ENCODE measurements around the gene RPL36. TPM values are rescaled to one million over a fixed set of nuclear protein-coding genes. Genes with fewer than 3 reads are reported as not detected.

Gene RPL36
- total and polyA plus RNA-seq, 9 of the 15 experiments (the other 6 are each of a cell fraction or from before 2014, with no cell fraction given): 350 to 3,412 (median 1,507) TPM

DNA sequence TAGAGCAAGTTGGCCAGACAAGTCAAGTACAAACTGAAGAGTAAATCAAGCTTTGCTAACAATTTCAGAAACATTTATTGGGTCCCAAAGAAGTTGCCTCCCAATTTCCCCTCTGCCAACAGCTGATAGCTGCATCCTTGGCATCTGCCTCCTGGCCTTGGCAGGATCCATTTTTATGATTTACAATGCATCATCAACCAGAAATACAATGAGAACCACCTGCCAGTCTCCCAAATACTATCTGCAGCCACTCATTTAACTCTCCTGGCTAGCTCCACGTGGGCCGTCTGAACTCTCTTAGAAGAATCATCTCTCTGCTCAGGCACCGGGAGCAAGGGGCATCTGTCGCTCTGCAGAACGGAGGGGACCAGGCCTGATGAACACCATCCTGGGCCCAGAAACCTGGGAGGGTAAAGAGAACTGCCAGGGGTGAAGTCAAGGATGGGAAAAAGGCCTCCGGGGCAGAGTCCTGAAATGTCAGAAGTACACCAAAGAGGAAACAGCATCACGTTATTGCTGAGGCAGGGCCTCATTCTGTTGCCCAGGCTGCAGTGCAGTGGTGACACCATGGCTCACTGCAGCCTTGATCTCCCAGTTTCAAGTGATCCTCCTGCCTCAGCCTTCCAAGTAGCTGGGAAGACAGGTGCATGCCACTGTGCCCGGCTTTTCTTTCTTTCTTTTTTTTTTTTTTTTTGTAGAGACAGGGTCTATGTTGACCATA, 27.3 kb downstream of the RPL36 start (continued):
- TF ChIP-seq DMBX1 (CRISPR knock-in tag; IDR thresholded peaks at IDR 0.05; ENCODE audit: borderline replicate concordance) (0 out of 2 replicates have a peak, but pooled peaks have one; percentile 17), GABPB1 (CRISPR knock-in tag; IDR thresholded peaks at IDR 0.05) (0 out of 2 replicates have a peak, but pooled peaks have one; percentile 30), ZKSCAN8 (CRISPR knock-in tag; IDR thresholded peaks at IDR 0.05) (no peak), NFIC (IDR thresholded peaks at IDR 0.05) (no peak), NCOA4 (IDR thresholded peaks at IDR 0.05; ENCODE audit: partially characterized antibody) (no peak), FOXM1 (IDR thresholded peaks at IDR 0.05; ENCODE audit: low read depth) (no peak), FOXM1 (CRISPR knock-in tag; IDR thresholded peaks at IDR 0.05; ENCODE audit: low read depth) (no peak), ZFX (CRISPR knock-in tag; IDR thresholded peaks at IDR 0.05) (0 out of 2 replicates have a peak, but pooled peaks have one; percentile 32), RCOR1 (IDR thresholded peaks at IDR 0.05; ENCODE audit: borderline replicate concordance in 1 of 2, low read depth in 2 of 2, low read length in 2 of 2) (no peak)

DNA sequence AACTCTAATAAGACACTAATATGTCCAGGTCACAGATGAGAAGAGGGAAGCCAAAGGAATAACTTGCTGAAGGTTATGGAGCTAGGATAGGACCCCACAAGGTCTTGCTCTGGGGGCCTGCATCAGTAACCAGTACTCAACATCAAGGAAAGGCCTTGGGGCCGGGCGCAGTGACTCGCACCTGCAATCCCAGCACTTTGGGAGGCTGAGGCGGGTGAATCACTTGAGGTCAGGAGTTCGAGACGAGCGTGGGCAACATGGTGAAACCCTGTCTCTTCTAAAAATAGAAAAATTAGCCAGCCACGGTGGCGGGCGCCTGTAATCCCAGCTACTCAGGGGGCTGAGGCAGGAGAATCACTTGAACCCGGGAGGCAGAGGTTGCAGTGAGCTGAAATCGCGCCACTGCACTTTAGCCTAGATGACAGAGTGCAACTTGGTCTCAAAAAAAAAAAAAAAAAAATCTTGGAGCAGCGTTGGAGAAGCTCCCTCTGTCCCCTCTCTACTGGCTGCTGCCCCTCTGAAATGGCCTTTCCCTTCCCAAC, 28.0 kb downstream of the RPL36 start:
- H3K27me3 ChIP-seq (ENCODE audit: control insufficient read depth in 2 of 2, insufficient read depth in 2 of 2, low read length in 2 of 2): no peaks in the 10 kb centered on the region
- H3K4me3 ChIP-seq: peak overlapping the region; percentile 98
- H3K4me1 ChIP-seq (replicated peaks in 1 of 2; ENCODE audit: control insufficient read depth in 2 of 2, insufficient read depth in 2 of 2, low read length in 2 of 2): peaks cover 13 to 28% of the 10 kb centered on the region in 2 experiments; a peak in 4 of 5 replicates
- BruUV-seq (replicated peaks): no TSS peak
- ChIA-PET POLR2A (interaction anchor here (0.5 to 3.3 kb wide), 26 partner anchors 9 to 1746 kb away, joined by 3 to 31 read pairs (median 4); partner anchors contain the start of genes DUS3L, NDUFA11, RPL36 and VMAC), CTCF (ENCODE audit: low intra/inter-chr PET ratio) (interaction anchor here (0.7 kb wide), 1 partner anchor 108 kb away, joined by 3 read pairs; no protein-coding TSS in a partner anchor)
- intact Hi-C loops (cut with micrococcal nuclease): loop anchor here (1.0 to 2.0 kb wide), 2 partner anchors 26 to 73 kb away; partner anchors contain the start of gene DUS3L
- ATAC-seq (no peak), DNase-seq (ENCODE audit: extremely low read depth in 1 of 4, low spot score in 3 of 4) (peak in 2 of 4 experiments; percentile 4 to 46), FAIRE-seq (no peak)
- 7% methylated on average over 14 of the region's 14 CpGs for WGBS (ENCODE audit: insufficient coverage, low coverage, missing lambda C conversion rate)
- peak overlapping the region; percentile 98 for H3K4me2 ChIP-seq (ENCODE audit: insufficient read depth, low read length)
- H2AFZ ChIP-seq (ENCODE audit: low read depth, low read length): no peak overlapping the region
- peak overlapping the region; percentile 99 for H3K27ac ChIP-seq (ENCODE audit: extremely low read depth, low read depth, low read length)
- H3K9me3 ChIP-seq (replicated peaks; ENCODE audit: control insufficient read depth, insufficient read depth, low read depth, low read length): no peaks in the 10 kb centered on the region
- peaks cover 63% of the 10 kb centered on the region for H3K79me2 ChIP-seq (ENCODE audit: control insufficient read depth, insufficient read depth, low read length)
- peaks cover 12% of the 10 kb centered on the region; the same call in 1 of the 2 replicates for H4K20me1 ChIP-seq (replicated peaks; ENCODE audit: control insufficient read depth, insufficient read depth, low read length)
- no peaks in the 10 kb centered on the region for H3K9me1 ChIP-seq (ENCODE audit: control insufficient read depth, insufficient read depth, low read length)
- in situ Hi-C loops (cut with MboI): no loop called here
- H3K9ac ChIP-seq (ENCODE audit: insufficient read depth in 1 of 2, low read depth in 2 of 2, low read length in 2 of 2): peak overlapping the region; percentile 98 to 99
- H3K36me3 ChIP-seq (ENCODE audit: control insufficient read depth, insufficient read depth, low read length): peaks cover 47% of the 10 kb centered on the region
- TF ChIP-seq, protein P1, sequence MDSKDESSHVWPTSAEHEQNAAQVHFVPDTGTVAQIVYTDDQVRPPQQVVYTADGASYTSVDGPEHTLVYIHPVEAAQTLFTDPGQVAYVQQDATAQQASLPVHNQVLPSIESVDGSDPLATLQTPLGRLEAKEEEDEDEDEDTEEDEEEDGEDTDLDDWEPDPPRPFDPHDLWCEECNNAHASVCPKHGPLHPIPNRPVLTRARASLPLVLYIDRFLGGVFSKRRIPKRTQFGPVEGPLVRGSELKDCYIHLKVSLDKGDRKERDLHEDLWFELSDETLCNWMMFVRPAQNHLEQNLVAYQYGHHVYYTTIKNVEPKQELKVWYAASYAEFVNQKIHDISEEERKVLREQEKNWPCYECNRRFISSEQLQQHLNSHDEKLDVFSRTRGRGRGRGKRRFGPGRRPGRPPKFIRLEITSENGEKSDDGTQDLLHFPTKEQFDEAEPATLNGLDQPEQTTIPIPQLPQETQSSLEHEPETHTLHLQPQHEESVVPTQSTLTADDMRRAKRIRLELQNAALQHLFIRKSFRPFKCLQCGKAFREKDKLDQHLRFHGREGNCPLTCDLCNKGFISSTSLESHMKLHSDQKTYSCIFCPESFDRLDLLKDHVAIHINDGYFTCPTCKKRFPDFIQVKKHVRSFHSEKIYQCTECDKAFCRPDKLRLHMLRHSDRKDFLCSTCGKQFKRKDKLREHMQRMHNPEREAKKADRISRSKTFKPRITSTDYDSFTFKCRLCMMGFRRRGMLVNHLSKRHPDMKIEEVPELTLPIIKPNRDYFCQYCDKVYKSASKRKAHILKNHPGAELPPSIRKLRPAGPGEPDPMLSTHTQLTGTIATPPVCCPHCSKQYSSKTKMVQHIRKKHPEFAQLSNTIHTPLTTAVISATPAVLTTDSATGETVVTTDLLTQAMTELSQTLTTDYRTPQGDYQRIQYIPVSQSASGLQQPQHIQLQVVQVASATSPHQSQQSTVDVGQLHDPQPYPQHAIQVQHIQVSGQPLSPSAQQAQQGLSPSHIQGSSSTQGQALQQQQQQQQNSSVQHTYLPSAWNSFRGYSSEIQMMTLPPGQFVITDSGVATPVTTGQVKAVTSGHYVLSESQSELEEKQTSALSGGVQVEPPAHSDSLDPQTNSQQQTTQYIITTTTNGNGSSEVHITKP (IDR thresholded peaks at IDR 0.05; ENCODE audit: partially characterized antibody): peak; percentile 97
- peak in 1 of 2 experiments; percentile 40; a peak in 2 of 4 replicates for TF ChIP-seq FOXK2 (conservative IDR thresholded peaks at IDR 0.05 in 1 of 2, IDR thresholded peaks at IDR 0.05 in 1 of 2; ENCODE audit: low read depth in 2 of 2)
- no peak for TF ChIP-seq ATF4 (CRISPR knock-in tag; IDR thresholded peaks at IDR 0.05)
- peak; percentile 78; the same call in 1 of the 2 replicates for TF ChIP-seq MEF2D (tag; conservative IDR thresholded peaks at IDR 0.05; ENCODE audit: low read depth)
- TF ChIP-seq MAFG (tag; conservative IDR thresholded peaks at IDR 0.05): no peak

All from K562 (cell line).